CD4-positive, alpha-beta T cell treated with Interleukin-6 at 100 ng/mL for 8 hours (primary cell): ENCODE measurements around the gene LRPAP1.

Source experiments
- DNase-seq: peaks from one replicate; pipeline ENCODE4 v3.0.0-alpha.2; 2020; ENCODE audit warnings: mixed read lengths, low spot score

Gene LRPAP1

DNA sequence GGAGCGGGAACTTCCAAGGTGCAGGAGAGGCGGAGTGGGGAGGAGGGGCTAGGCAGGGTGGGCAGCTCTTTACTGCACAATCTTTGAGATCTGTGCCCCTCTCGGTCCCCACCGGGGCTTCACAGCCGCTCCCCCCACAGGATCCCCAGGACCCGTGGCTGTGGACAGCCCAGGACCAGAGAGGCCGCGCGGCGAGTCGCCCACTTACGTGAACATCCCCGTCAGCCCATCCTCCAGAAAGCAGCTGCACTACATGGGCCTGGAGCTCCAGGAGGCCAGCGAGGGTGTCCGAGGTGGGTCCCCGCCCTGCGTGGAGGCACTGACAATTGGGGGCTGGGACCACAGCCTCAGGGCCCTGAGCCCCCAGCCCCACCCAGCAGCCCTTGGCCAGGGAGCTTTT, 32.1 kb downstream of the LRPAP1 start:
- DNase-seq: no peak

- no peak for DNase-seq
Measured at GRCh38 chr4:3499710-3500109, 32.5 kb downstream of the LRPAP1 start.

- DNase-seq: no peak
Measured at GRCh38 chr4:3498901-3499510, 33.2 kb downstream of the LRPAP1 start.

DNA sequence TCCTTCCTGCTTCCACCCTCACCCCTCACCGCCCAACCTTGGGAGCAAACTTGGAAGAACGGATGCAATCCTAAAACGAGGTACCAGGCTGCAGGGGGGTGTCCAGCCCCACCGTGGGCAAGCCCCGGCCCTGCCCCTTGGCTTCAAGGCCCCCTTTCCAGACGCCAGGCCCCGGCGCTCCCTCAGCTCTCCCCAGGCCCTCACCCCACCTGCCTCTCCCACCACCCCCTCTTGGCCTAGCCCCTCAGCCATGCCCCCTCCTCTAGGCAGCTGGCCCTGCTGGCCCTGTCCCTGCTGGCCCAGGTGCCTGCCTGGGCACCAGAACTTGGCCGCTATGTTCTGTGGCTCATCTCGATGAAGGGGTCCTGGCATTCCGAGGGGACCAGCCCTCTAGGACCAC, 33.8 kb downstream of the LRPAP1 start:
- DNase-seq: no peak

DNA sequence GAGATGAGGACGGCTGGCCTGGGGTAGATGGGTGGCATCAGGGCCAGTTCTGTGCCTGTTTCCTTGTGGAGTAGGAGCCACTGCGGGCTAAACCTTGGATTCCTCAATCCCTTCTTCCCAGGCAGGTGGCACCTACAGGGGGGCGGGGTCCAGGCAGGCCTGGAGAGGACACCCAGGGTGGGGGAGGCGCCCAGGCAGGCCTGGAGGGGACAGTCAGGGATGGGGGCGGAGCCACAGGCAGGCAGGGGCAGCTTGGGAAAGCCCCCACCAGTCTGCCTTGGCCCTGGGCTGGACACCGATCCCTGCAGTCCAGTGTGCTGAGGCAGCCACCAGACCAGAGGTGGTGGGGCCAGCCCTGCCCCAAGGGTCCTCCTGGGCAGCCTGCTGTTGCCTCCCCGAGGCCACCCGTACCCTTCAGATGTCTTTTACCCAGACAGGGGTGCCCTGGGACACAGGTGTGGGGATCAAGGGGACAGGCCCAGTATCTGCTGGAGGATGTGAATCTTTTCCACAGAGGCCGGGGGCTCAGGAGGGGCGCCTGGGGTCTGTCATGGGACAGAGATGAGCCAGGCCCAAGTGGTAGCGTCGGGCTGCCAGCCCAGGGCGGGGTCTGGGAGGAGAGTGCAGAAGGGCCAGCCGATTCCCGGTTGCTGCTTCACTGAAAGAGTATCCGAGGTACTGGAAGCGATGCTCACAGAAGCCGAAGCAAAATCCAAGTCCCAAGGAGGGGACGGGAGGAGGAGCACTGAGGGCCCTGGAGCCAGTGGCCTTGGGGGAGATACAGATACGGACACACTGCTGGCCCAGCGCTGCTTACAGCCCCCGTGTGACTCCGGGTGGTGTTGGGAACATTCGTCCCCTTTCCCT, 34.5 kb downstream of the LRPAP1 start:
- no peak for DNase-seq

DNA sequence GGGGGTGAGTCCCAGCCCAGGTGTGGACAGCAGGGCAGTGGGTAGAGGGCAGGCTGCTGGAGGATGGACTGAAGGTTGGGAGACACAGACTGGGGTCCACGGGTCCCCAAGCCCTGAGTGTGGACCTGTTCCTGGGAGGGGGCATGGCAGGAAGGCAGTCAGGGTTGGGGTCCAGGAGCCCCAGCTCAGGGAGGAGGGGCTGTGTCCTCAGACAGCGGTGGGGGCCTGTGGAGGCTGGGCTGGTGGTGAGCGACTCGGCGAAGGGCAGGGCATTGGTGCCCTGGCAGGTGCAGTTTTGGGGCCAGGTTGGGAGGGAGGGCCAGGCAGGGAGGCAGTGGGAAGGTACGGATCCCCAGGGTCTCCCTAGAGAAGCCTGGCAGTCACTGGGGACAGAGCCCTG, 35.1 kb downstream of the LRPAP1 start:
- DNase-seq: no peak

- DNase-seq: no peak
Measured at GRCh38 chr4:3496021-3496420, 36.2 kb downstream of the LRPAP1 start.

- DNase-seq: no peak
Measured at GRCh38 chr4:3495204-3495975, 36.8 kb downstream of the LRPAP1 start.

- DNase-seq: no peak
Measured at GRCh38 chr4:3494462-3494871, 37.8 kb downstream of the LRPAP1 start.

- no peak for DNase-seq
Measured at GRCh38 chr4:3493720-3494461, 38.3 kb downstream of the LRPAP1 start.

- no peak for DNase-seq
Measured at GRCh38 chr4:3492741-3493719, 39.2 kb downstream of the LRPAP1 start.

GRCh38 chr4:3491681-3492405, 40.4 kb downstream of the LRPAP1 start:
- no peak for DNase-seq

- DNase-seq: no peak
Measured at GRCh38 chr4:3489451-3489962, 42.7 kb downstream of the LRPAP1 start.

- no peak for DNase-seq
Measured at GRCh38 chr4:3488820-3489219, 43.4 kb downstream of the LRPAP1 start.

DNA sequence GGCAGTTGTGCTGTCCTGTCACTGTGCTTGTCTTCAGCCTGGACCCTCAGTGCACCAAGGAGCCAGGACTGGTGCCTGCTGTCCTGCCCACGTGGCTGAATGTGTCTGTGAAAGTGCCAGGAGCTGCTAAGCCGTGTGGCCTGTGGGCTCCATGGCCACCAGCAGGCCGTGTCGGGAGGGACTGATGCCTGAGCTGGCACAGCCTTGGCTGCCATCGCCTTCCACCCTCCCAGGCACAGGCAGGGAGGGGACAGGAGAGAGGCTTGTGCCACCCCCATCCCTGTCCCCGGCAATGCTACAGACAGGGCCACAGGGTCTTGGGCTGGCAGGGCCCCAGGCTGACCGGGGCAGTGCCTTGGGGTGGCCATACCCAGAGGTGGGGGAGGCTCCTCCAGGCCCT, 44.4 kb downstream of the LRPAP1 start:
- no peak for DNase-seq

DNA sequence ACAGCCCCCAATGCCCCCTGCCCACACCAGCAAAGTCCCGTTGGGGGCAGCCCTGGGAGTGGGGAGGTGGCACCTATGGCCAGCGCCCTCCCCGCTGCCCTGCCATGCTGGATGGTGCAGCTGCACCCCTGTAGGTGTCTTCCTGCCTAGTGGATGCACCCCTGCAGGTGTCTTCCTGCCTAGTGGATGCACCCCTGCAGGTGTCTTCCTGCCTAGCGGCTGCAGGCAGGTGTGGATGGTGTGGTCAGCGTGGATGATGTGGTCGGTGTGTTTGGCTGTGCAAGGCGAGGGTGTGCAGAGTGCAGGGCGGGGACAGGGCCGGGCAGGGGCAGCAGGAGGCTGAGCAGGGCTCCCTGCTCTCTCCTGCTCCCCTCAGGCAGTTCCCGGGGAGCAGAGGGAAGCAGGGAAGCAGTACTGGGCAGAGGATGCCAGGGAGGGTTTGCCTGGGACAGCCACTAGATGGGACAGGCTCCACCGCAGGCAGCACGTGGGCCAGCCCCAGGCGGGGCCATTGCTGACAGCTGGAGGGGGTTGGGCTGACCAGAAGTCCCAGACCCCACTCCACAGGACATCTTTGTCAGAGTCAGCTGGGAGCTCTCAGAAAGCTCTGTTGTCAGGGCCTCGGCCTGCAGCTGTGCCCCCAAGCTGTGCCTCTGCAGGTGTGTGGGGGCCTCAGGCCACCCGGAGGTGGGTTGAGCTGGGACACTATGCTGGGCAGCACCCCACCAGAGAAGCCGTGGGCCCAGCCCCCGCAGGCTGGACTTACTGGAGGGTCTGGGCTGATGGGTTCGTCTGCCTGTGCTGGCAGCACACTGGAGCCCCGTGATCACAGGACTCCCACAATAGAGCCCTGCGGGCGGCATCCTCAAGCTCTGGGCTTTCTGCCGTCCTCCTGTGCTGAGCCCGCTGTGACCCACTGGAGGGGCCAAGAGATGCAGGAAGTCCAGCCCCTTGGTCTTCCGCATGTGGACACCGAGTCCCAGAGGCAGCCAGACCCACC, 45.4 kb downstream of the LRPAP1 start:
- DNase-seq: no peak

- no peak for DNase-seq
Measured at GRCh38 chr4:3485886-3486540, 46.2 kb downstream of the LRPAP1 start.
